ENCODE results near the gene DR1. TPM values are rescaled to one million over a fixed set of nuclear protein-coding genes. Genes with fewer than 3 reads are reported as not detected.
"Not testable (repeated sequence)": the region's sequence is repeated elsewhere in the genome, so short reads cannot be mapped to it uniquely, and the experiment has no call there.

Gene DR1
- total RNA-seq, 1 donor from 2014 or later, result 101 TPM

- Mint-ChIP-seq H3K9me3 (no peaks in the 10 kb centered on the region), H3K4me3 (no peak overlapping the region), H3K4me1 (ENCODE audit: low read depth) (peaks cover 67% of the 10 kb centered on the region), H3K27me3 (ENCODE audit: insufficient read depth) (no peaks in the 10 kb centered on the region), H3K27ac (no peak overlapping the region), H3K36me3 (ENCODE audit: low read depth) (peaks cover 55% of the 10 kb centered on the region)
- intact Hi-C loops (cut with micrococcal nuclease), result loop anchor here (2.0 kb wide), 1 partner anchor 13 kb away; no protein-coding TSS in a partner anchor
- DNase-seq (ENCODE audit: low spot score), result no peak
These were observed 14.4 kb downstream of the DR1 start for GRCh38 chr1:93360111-93360510.

GRCh38 chr1:93362237-93362636 is 16.5 kb downstream of the DR1 start:
- Mint-ChIP-seq H3K4me1 (ENCODE audit: low read depth) (peaks cover 58% of the 10 kb centered on the region), H3K27ac (no peak overlapping the region), H3K4me3 (no peak overlapping the region), H3K9me3 (no peaks in the 10 kb centered on the region), H3K36me3 (ENCODE audit: low read depth) (peaks cover 53% of the 10 kb centered on the region), H3K27me3 (ENCODE audit: insufficient read depth) (no peaks in the 10 kb centered on the region)
- DNase-seq (ENCODE audit: low spot score), result no peak
- intact Hi-C loops (cut with micrococcal nuclease), result no loop called here

GRCh38 chr1:93365813-93366212 is 20.1 kb downstream of the DR1 start:
- no peak overlapping the region for H3K4me3 Mint-ChIP-seq
- H3K4me1 Mint-ChIP-seq (ENCODE audit: low read depth), result peaks cover 28% of the 10 kb centered on the region
- H3K27me3 Mint-ChIP-seq (ENCODE audit: insufficient read depth), result no peaks in the 10 kb centered on the region
- H3K9me3 Mint-ChIP-seq, result no peaks in the 10 kb centered on the region
- no peak for DNase-seq (ENCODE audit: low spot score)
- peaks cover 43% of the 10 kb centered on the region for H3K36me3 Mint-ChIP-seq (ENCODE audit: low read depth)
- no peak overlapping the region for H3K27ac Mint-ChIP-seq
- intact Hi-C loops (cut with micrococcal nuclease), result no loop called here

- H3K4me1 Mint-ChIP-seq (ENCODE audit: low read depth), result no peaks in the 10 kb centered on the region
- DNase-seq (ENCODE audit: low spot score), result no peak
- no peaks in the 10 kb centered on the region for H3K27me3 Mint-ChIP-seq (ENCODE audit: insufficient read depth)
- intact Hi-C loops (cut with micrococcal nuclease), result no loop called here
- peaks cover 32% of the 10 kb centered on the region for H3K36me3 Mint-ChIP-seq (ENCODE audit: low read depth)
- H3K9me3 Mint-ChIP-seq, result no peaks in the 10 kb centered on the region
- H3K27ac Mint-ChIP-seq, result no peak overlapping the region
- H3K4me3 Mint-ChIP-seq, result no peak overlapping the region
These were observed 24.0 kb downstream of the DR1 start for GRCh38 chr1:93369734-93370133.

GRCh38 chr1:93374334-93375106 is 28.8 kb downstream of the DR1 start:
- intact Hi-C loops (cut with micrococcal nuclease), result no loop called here
- H3K36me3 Mint-ChIP-seq (ENCODE audit: low read depth), result peaks cover 24% of the 10 kb centered on the region
- H3K27ac Mint-ChIP-seq, result no peak overlapping the region
- peaks cover 29% of the 10 kb centered on the region for H3K9me3 Mint-ChIP-seq
- H3K4me1 Mint-ChIP-seq (ENCODE audit: low read depth), result no peaks in the 10 kb centered on the region
- no peak for DNase-seq (ENCODE audit: low spot score)
- H3K4me3 Mint-ChIP-seq, result no peak overlapping the region
- peaks cover 2% of the 10 kb centered on the region for H3K27me3 Mint-ChIP-seq (ENCODE audit: insufficient read depth)

GRCh38 chr1:93384656-93385055 is 38.9 kb downstream of the DR1 start:
- no peaks in the 10 kb centered on the region for H3K36me3 Mint-ChIP-seq (ENCODE audit: low read depth)
- intact Hi-C loops (cut with micrococcal nuclease), result no loop called here
- H3K9me3 Mint-ChIP-seq, result peaks cover 30% of the 10 kb centered on the region
- H3K27ac Mint-ChIP-seq, result no peak overlapping the region
- H3K4me1 Mint-ChIP-seq (ENCODE audit: low read depth), result no peaks in the 10 kb centered on the region
- H3K4me3 Mint-ChIP-seq, result no peak overlapping the region
- no peak for DNase-seq (ENCODE audit: low spot score)
- H3K27me3 Mint-ChIP-seq (ENCODE audit: insufficient read depth), result peaks cover 4% of the 10 kb centered on the region

- H3K36me3 Mint-ChIP-seq (ENCODE audit: low read depth); H3K4me1 Mint-ChIP-seq (ENCODE audit: low read depth); H3K4me3 Mint-ChIP-seq; intact Hi-C loops (cut with micrococcal nuclease); DNase-seq (ENCODE audit: low spot score); H3K27me3 Mint-ChIP-seq (ENCODE audit: insufficient read depth); H3K27ac Mint-ChIP-seq: not testable (repeated sequence)
- peaks cover 30% of the 10 kb centered on the region for H3K9me3 Mint-ChIP-seq
These were observed 40.6 kb downstream of the DR1 start for GRCh38 chr1:93386268-93386667.

- H3K27me3 Mint-ChIP-seq (ENCODE audit: insufficient read depth), result peaks cover 6% of the 10 kb centered on the region
- no peaks in the 10 kb centered on the region for H3K36me3 Mint-ChIP-seq (ENCODE audit: low read depth)
- H3K4me3 Mint-ChIP-seq, result no peak overlapping the region
- H3K9me3 Mint-ChIP-seq, result no peaks in the 10 kb centered on the region
- H3K4me1 Mint-ChIP-seq (ENCODE audit: low read depth), result no peaks in the 10 kb centered on the region
- intact Hi-C loops (cut with micrococcal nuclease), result no loop called here
- no peak for DNase-seq (ENCODE audit: low spot score)
- no peak overlapping the region for H3K27ac Mint-ChIP-seq
These were observed 48.8 kb downstream of the DR1 start for GRCh38 chr1:93394514-93394913.

GRCh38 chr1:93395195-93395594 is 49.5 kb downstream of the DR1 start:
- no peaks in the 10 kb centered on the region for H3K9me3 Mint-ChIP-seq
- peaks cover 7% of the 10 kb centered on the region for H3K27me3 Mint-ChIP-seq (ENCODE audit: insufficient read depth)
- H3K27ac Mint-ChIP-seq, result no peak overlapping the region
- no peak overlapping the region for H3K4me3 Mint-ChIP-seq
- no peaks in the 10 kb centered on the region for H3K4me1 Mint-ChIP-seq (ENCODE audit: low read depth)
- intact Hi-C loops (cut with micrococcal nuclease), result no loop called here
- no peaks in the 10 kb centered on the region for H3K36me3 Mint-ChIP-seq (ENCODE audit: low read depth)
- no peak for DNase-seq (ENCODE audit: low spot score)

GRCh38 chr1:93399781-93400180 is 54.1 kb downstream of the DR1 start:
- H3K36me3 Mint-ChIP-seq (ENCODE audit: low read depth), result no peaks in the 10 kb centered on the region

GRCh38 chr1:93408203-93408602 is 62.5 kb downstream of the DR1 start:
- Mint-ChIP-seq H3K9me3 (no peaks in the 10 kb centered on the region), H3K27ac (no peak overlapping the region), H3K27me3 (ENCODE audit: insufficient read depth) (peaks cover 16% of the 10 kb centered on the region), H3K4me3 (no peak overlapping the region), H3K36me3 (ENCODE audit: low read depth) (no peaks in the 10 kb centered on the region), H3K4me1 (ENCODE audit: low read depth) (no peaks in the 10 kb centered on the region)
- intact Hi-C loops (cut with micrococcal nuclease), result no loop called here
- no peak for DNase-seq (ENCODE audit: low spot score)

More at GRCh38 chr1:93399781-93400180, 54.1 kb downstream of the DR1 start:
- DNase-seq (ENCODE audit: low spot score), result no peak
- intact Hi-C loops (cut with micrococcal nuclease), result no loop called here
- Mint-ChIP-seq H3K4me3 (no peak overlapping the region), H3K9me3 (no peaks in the 10 kb centered on the region), H3K27me3 (ENCODE audit: insufficient read depth) (peaks cover 15% of the 10 kb centered on the region), H3K4me1 (ENCODE audit: low read depth) (no peaks in the 10 kb centered on the region), H3K27ac (no peak overlapping the region)

- Mint-ChIP-seq H3K27me3 (ENCODE audit: insufficient read depth) (peaks cover 18% of the 10 kb centered on the region), H3K27ac (no peak overlapping the region), H3K4me3 (no peak overlapping the region), H3K9me3 (no peaks in the 10 kb centered on the region), H3K4me1 (ENCODE audit: low read depth) (no peaks in the 10 kb centered on the region), H3K36me3 (ENCODE audit: low read depth) (no peaks in the 10 kb centered on the region)
- no peak for DNase-seq (ENCODE audit: low spot score)
- intact Hi-C loops (cut with micrococcal nuclease), result no loop called here
These were observed 65.3 kb downstream of the DR1 start for GRCh38 chr1:93411000-93411399.

GRCh38 chr1:93414749-93415148 is 69.0 kb downstream of the DR1 start:
- Mint-ChIP-seq H3K4me3 (no peak overlapping the region), H3K27ac (no peak overlapping the region), H3K36me3 (ENCODE audit: low read depth) (no peaks in the 10 kb centered on the region), H3K27me3 (ENCODE audit: insufficient read depth) (peaks cover 28% of the 10 kb centered on the region), H3K9me3 (no peaks in the 10 kb centered on the region), H3K4me1 (ENCODE audit: low read depth) (no peaks in the 10 kb centered on the region)
- DNase-seq (ENCODE audit: low spot score), result no peak
- intact Hi-C loops (cut with micrococcal nuclease), result no loop called here

- DNase-seq (ENCODE audit: low spot score), result no peak
- Mint-ChIP-seq H3K4me1 (ENCODE audit: low read depth) (no peaks in the 10 kb centered on the region), H3K9me3 (no peaks in the 10 kb centered on the region), H3K27me3 (ENCODE audit: insufficient read depth) (peaks cover 28% of the 10 kb centered on the region), H3K4me3 (no peak overlapping the region), H3K36me3 (ENCODE audit: low read depth) (no peaks in the 10 kb centered on the region), H3K27ac (no peak overlapping the region)
- intact Hi-C loops (cut with micrococcal nuclease), result no loop called here
These were observed 69.6 kb downstream of the DR1 start for GRCh38 chr1:93415296-93415695.

Data from activated T-helper 1 cell treated with anti-CD3 and anti-CD28 coated beads, Interleukin-12 subunit alpha, Interleukin-12 subunit beta, Interleukin-2, Interleukin-4 antibody, amounts not matched to agents 30 ng/mL and 10 ng/mL and 1 ng/mL, durations not matched to agents 14 hours and 24 hours and 36 hours (primary cell).